Lower leg skin (tissue), 4 donors: Measurements from ENCODE around the gene ATP4A. TPM values are rescaled to one million over a fixed set of nuclear protein-coding genes. Genes with fewer than 3 reads are reported as not detected.

Source experiments
- DNase-seq, 2 donors: peaks; one replicate each; pipeline ENCODE4 v3.0.0-alpha.2; 2019; ENCODE audit warnings: low spot score in 2 of 2
- H3K4me3 ChIP-seq: fragments of 200-600 bp; sonication (generic); 2 replicates; pipeline ENCODE4 v1.5.1; 2017; ENCODE audit warnings: mild to moderate bottlenecking, low read depth; ENCODE audit not compliant: poor library complexity, severe bottlenecking
- CTCF ChIP-seq, 3 donors: fragments of 450-650 bp; IDR thresholded peaks; one replicate each; pipeline ENCODE4 v1.5.1; 2016; ENCODE audit warnings: antibody characterized with exemption in 3 of 3, mild to moderate bottlenecking in 3 of 3, moderate library complexity in 2 of 3
- POLR2A ChIP-seq, 2 donors: fragments of 450-650 bp; IDR thresholded peaks; one replicate each; pipeline ENCODE4 v1.6.1; 2016 to 2017; ENCODE audit warnings: antibody characterized with exemption in 2 of 2, mild to moderate bottlenecking in 1 of 2, moderate library complexity in 1 of 2
- WGBS, 2 donors: methylation state at CpG; one replicate each; pipeline ENCODE4 v1.1.5; 2018; 5-methylcytosine and 5-hydroxymethylcytosine counted together
- intact Hi-C: fragments of 100-400 bp; cut with DNase I; formaldehyde crosslinking; loops from one replicate; pipeline ENCODE4 v1.15.0; 2023; ENCODE audit warnings: low total_unique reads
- total RNA-seq, 4 donors: library from RNA; depleted of rRNA; stranded (reverse); fragments of >200 nt; gene quantifications; one replicate each; pipeline ENCODE4 v1.1.0, GENCODE V29; 2016

Gene ATP4A
- total RNA-seq, 4 donors from 2014 or later = not detected

- TF ChIP-seq POLR2A (IDR thresholded peaks at IDR 0.05) = no peak
- TF ChIP-seq CTCF (IDR thresholded peaks at IDR 0.05) = no peak
- WGBS, 2 donors = 19 to 31% methylated on average over 7 of the region's 7 CpGs
- H3K4me3 ChIP-seq = no peak overlapping the region
- intact Hi-C loops = no loop called here
- no peak for DNase-seq
These were observed 44.2 kb downstream of the ATP4A start for GRCh38 chr19:35519291-35519690.

GRCh38 chr19:35518313-35518712, 45.1 kb downstream of the ATP4A start:
- TF ChIP-seq CTCF (IDR thresholded peaks at IDR 0.05) (no peak), POLR2A (IDR thresholded peaks at IDR 0.05) (no peak)
- intact Hi-C loops = no loop called here
- no peak overlapping the region for H3K4me3 ChIP-seq
- DNase-seq = no peak
- WGBS, 2 donors = 39 to 57% methylated on average over 6 of the region's 6 CpGs

- intact Hi-C loops = no loop called here
- no peak overlapping the region for H3K4me3 ChIP-seq
- no peak for DNase-seq
- 92 to 96% methylated on average over 2 of the region's 2 CpGs for WGBS, 2 donors
- TF ChIP-seq POLR2A (IDR thresholded peaks at IDR 0.05) (no peak), CTCF (IDR thresholded peaks at IDR 0.05) (no peak)
These were observed 46.1 kb downstream of the ATP4A start for GRCh38 chr19:35517342-35517741.

DNA sequence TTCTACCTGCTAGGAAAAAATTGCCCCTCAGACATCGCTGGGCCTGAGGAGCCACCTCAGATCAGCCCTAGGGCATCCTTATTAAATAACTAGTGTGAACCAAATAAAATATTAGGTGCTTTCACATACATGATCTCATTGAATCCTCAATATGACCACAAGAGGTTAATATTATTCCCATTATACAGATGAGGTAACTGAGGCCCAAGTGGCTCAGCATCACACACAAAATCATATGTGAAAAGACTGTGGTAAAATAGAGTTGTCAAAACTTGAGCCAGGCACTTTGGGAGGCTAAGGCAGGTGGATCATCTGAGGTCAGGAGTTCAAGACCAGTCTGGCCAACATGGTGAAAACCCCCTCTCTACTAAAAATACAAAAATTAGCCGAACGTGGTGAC, 47.1 kb downstream of the ATP4A start:
- intact Hi-C loops = no loop called here
- 88 to 90% methylated on average over 3 of the region's 3 CpGs for WGBS, 2 donors
- DNase-seq = no peak
- no peak overlapping the region for H3K4me3 ChIP-seq
- TF ChIP-seq CTCF (IDR thresholded peaks at IDR 0.05) (no peak), POLR2A (IDR thresholded peaks at IDR 0.05) (no peak)

DNA sequence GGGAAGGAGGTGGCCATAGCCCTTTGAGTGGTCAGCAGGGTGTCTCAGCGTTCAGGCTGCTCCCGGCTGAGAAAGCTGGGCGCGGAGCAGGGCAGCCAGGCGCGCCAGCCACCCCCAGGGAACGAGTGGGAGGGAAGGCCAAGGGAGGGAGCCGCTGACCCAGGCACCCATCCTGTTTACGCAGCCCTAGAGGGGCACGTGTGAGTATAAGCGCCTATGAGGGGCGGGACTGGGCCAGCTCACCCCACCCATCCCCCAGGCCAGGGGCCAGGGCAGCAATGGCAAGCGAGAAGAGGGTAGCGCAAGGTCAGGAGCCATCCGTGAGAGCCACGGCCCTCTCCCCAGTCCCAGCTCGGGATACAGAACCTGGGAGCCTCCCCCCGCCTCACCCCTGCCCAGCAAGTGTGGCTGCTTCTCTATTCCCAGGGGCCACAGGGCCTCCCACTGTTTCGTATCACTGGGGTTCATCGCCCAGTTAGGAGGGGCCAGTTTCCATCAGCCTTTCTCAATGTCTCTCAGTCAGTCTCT, 49.1 kb downstream of the ATP4A start:
- no peak overlapping the region for H3K4me3 ChIP-seq
- TF ChIP-seq POLR2A (IDR thresholded peaks at IDR 0.05) (no peak), CTCF (IDR thresholded peaks at IDR 0.05) (no peak)
- no peak for DNase-seq
- intact Hi-C loops = no loop called here
- WGBS, 2 donors = 25 to 30% methylated on average over 12 to 20 of the region's 20 CpGs

DNA sequence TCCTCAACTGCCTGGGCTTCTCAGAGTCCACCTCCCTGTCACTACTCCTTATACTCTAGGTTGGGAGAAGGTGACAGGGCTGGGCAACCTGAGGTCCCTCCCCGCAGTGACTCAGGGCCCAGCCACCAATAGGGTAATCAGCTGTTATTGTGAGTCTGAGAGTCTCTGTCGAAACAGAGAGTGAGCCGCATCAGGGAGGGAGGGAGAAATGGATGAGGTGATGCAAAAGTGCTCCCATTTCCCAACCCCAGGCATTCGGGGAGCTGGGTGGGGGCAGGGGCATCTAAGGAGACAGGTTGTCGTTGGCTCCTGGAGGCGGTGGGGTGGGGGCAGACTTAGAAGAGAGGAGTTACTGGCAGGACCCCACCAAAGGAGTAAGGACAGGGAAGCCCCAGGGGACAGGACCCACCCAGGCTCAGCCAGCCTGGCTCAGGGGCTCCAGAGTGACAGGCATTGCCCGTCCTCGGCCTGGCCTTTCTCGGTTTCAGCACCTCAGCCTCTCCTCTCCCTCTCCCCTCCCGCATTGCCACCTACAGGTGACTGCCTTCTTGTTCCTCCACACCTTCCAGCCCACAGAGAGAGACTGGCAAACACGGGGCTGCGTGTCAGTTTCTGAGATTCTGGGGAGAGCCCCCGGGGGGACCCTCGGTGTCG, 49.7 kb downstream of the ATP4A start, which contains the start of gene DMKN:
Gene DMKN (minus strand): TSS at position 22 of the 654 bp plus-strand sequence. CDS start 174 bp downstream, outside the sequence.
- no peak within 1 kb of the TSS for H3K4me3 ChIP-seq
- no peak for DNase-seq
- intact Hi-C loops = no loop called here
- TF ChIP-seq CTCF (IDR thresholded peaks at IDR 0.05) (no peak), POLR2A (IDR thresholded peaks at IDR 0.05) (no peak)
- 20 to 32% methylated on average over 12 to 15 of the region's 15 CpGs for WGBS, 2 donors
